GM10248 (cell line): Measurements from ENCODE around the gene RNF144B.

Experiments used
- CTCF ChIA-PET: fragments of 300-600 bp; sonication (Branson Sonifier 250); formaldehyde crosslinking; extraction: SDS; loops from one replicate; lab custom pipeline; 2021; ENCODE audit warnings: antibody characterized with exemption; lab: Yijun Ruan, JAX
- POLR2A ChIA-PET: fragments of 350-650 bp; sonication (Branson Sonifier 250); formaldehyde crosslinking; extraction: SDS; loops from one replicate; lab custom pipeline; 2020; ENCODE audit warnings: antibody characterized with exemption; lab: Yijun Ruan, JAX
- DNase-seq: peaks from one replicate; pipeline ENCODE4 v3.0.0; 2012; ENCODE audit errors: extremely low spot score
- TF ChIP-seq, protein P1 (sequence below): IDR thresholded peaks from 2 replicates; pipeline ENCODE4 v1.5.1; 2012; ENCODE audit warnings: mild to moderate bottlenecking, low read depth; ENCODE audit errors: extremely low read depth, missing control alignments, control extremely low read depth

Gene RNF144B

DNA sequence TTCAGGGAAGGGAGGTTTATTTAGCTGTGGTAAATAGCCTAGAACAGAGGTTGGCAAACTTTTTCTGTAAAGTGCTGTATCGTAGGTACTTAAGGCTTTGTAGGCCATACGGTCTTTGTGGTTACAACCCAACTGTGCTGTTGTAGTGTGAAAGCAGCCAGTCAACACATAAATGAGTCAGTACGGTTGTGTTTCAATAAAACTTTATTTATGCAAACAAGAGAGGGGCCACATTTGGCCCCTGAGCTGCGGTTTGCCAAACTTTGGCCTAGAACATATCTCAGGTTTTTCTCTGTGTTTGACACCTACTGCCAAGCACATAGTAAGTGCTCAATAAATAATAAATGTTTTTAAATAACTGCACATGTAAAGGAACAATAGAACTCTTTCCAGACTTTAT is 102.2 kb downstream of the RNF144B start:
- DNase-seq: no peak
- TF ChIP-seq, protein P1, sequence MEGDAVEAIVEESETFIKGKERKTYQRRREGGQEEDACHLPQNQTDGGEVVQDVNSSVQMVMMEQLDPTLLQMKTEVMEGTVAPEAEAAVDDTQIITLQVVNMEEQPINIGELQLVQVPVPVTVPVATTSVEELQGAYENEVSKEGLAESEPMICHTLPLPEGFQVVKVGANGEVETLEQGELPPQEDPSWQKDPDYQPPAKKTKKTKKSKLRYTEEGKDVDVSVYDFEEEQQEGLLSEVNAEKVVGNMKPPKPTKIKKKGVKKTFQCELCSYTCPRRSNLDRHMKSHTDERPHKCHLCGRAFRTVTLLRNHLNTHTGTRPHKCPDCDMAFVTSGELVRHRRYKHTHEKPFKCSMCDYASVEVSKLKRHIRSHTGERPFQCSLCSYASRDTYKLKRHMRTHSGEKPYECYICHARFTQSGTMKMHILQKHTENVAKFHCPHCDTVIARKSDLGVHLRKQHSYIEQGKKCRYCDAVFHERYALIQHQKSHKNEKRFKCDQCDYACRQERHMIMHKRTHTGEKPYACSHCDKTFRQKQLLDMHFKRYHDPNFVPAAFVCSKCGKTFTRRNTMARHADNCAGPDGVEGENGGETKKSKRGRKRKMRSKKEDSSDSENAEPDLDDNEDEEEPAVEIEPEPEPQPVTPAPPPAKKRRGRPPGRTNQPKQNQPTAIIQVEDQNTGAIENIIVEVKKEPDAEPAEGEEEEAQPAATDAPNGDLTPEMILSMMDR: no peak
- ChIA-PET POLR2A (no interaction called here), CTCF (interaction anchor here (1.0 to 1.4 kb wide), 2 partner anchors 25 to 502 kb away, joined by 3 read pairs; no protein-coding TSS in a partner anchor)

DNA sequence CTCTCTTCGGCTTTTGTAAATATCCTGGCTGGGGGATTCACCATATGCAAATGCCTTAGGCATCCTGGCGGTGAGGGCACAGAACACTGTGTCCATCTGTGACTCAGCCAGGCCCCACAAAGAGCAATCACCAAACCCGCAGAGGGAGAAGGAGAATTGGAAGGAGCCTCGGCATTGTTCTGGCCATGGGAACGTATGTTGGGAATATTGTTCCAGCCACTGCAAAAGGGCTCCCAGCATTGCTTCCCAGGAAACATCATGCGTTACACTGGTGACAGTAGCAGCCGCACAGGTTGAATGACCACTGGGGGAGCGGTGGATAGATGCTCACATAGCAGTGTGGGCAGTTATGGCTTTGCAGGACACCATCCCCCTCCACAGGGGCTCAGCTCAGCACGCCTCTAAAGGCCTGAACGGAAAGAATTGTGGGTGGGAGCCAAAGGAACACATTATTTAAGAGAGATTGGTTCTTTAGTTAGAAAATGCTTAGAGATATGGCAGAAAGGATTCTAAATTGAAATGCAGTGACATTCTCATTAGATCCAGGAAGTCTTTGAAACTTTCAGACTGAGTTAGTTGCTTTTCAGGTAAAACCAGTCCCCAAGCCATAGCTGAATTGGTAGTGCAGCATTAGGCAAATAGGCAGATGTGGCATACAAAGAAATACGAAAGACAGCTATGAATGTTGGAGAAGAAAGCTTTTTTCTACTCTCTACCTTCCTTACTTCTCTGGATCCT is 104.3 kb downstream of the RNF144B start:
- TF ChIP-seq, protein P1: no peak
- ChIA-PET POLR2A (no interaction called here), CTCF (no interaction called here)
- DNase-seq: no peak

DNA sequence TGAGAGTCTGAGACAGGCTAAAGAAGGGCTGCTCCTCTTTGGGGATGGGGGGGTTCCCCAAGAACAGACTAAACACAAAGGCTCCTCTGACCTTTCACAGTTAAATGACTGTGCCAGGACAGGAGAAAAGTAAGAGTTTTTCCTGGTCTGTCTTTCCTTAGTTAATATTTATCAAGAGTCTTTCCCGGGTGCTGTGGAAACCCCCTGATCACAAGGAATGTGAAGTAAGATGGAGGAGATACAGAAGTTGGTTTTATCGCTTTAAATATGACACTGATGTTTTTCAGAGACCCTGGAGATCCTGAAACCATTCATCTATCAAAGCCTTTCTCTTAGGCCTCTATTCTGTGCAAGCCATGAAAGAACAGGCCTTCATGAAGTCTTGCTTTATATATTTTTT is 105.8 kb downstream of the RNF144B start:
- CTCF ChIA-PET: no interaction called here
- TF ChIP-seq, protein P1: no peak
- DNase-seq: no peak
- POLR2A ChIA-PET: no interaction called here

DNA sequence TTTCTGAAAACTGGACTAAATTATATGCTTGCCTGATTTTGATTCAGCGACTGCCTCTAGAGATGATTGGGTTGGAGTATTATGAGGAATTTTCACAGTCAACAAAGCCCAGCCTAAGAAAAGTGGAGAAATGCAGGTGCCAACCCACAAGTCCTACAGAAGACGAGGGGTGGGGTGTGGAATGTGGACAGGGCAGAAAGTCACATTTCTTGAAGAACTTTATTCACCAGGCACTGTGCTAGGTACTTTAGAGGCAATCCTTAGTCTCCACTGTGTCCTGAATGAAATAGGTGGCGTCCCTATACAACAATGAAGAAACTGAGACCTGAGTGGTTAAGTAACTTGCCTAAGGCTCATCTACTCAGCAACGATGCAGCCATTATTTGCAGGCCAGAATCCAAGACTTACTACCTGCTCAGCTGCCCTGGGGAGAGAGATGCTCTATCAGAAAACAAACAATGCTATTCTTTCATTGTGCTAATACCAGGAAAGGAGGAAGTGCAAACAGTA is 106.3 kb downstream of the RNF144B start:
- ChIA-PET POLR2A (no interaction called here), CTCF (no interaction called here)
- TF ChIP-seq, protein P1: no peak
- no peak for DNase-seq

DNA sequence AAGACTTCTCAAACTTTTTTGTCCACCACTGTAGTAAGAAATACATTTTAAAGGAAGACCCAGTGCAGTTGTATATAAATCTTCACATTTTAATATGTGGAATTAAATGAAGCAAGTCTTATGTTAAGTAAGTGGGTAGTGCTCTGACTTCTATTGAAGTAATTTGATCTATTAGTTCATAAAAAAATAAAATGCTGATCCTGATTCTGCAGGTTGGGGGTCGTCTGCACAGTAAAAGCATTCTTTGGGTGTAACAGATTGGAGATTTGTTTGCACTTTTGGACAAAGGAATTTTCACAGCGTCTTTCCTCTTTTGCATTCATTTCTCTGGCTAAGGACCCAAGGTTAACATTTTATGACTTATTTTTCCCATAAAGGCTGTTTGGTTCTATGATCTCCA is 106.8 kb downstream of the RNF144B start:
- ChIA-PET CTCF (no interaction called here), POLR2A (no interaction called here)
- TF ChIP-seq, protein P1: no peak
- no peak for DNase-seq

DNA sequence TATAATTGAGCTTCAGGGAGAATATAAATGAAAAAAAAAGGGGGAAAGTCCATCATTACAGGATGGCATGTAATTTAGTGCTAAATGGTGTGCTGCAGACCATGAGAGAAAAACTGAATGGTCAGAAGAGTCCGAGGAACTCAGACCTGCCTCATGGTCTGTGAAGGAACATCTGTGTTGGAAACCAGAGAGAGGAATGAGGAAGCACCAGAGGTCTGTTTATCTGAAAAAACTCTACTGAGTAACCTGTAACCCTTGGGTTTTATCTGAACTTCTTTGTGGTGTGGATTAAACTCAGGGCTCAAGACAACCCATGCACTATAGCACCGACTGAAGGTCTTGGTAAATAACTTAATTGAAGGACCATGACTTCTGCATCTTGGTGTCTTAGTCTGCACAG is 108.1 kb downstream of the RNF144B start:
- TF ChIP-seq, protein P1: no peak
- DNase-seq: no peak
- ChIA-PET CTCF (interaction anchor here (0.9 to 1.4 kb wide), 2 partner anchors 8 to 14 kb away, joined by 3 read pairs; no protein-coding TSS in a partner anchor), POLR2A (no interaction called here)
